Fibroblast of skin of left quadriceps (primary cell): ENCODE results near the gene INCA1.

Experiments
- DNase-seq, 2 experiments: peaks; one replicate each; pipeline ENCODE4 v3.0.0-alpha.2; 2013; ENCODE audit warnings: low read depth in 2 of 2

Gene INCA1

DNA sequence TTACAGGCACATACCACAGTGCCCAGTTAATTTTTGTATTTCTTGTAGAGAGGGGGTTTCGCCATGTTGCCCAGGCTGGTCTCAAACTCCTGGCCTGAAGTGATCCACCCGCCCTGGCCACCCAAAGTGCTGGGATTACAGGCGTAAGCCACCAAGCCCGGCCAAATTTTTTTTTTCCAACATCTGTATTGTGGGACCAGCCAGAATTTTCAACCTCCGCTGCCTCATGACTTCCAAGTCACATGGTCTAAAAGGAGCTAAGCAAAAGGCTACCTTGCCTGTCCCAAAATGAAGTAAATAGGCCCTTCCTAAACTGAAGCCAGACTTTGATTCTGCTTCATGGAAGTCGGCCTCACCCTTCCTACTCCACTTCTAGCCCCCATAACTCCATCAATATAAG, 25.5 kb downstream of the INCA1 start:
- DNase-seq, result no peak

DNA sequence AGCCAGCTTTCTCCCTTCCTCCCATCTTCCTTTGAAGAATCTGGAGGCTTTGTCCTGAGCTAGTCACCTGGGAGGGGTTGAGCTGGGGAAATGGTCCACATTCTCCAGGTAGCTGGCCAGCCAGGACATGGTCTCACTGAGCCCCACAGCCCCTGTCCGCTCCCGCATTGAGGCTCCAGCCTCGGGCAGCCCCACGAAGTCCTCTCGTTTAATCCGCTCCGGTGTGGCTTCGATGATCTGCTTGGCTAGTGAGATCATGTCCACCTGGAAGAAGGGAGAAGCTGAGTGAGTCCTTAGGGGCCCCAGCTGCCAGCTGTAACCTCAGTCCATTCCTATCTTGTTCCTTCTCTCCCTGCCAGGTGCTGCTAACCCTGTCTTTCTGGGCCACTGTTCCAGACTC, 27.0 kb downstream of the INCA1 start:
- DNase-seq, result no peak

DNA sequence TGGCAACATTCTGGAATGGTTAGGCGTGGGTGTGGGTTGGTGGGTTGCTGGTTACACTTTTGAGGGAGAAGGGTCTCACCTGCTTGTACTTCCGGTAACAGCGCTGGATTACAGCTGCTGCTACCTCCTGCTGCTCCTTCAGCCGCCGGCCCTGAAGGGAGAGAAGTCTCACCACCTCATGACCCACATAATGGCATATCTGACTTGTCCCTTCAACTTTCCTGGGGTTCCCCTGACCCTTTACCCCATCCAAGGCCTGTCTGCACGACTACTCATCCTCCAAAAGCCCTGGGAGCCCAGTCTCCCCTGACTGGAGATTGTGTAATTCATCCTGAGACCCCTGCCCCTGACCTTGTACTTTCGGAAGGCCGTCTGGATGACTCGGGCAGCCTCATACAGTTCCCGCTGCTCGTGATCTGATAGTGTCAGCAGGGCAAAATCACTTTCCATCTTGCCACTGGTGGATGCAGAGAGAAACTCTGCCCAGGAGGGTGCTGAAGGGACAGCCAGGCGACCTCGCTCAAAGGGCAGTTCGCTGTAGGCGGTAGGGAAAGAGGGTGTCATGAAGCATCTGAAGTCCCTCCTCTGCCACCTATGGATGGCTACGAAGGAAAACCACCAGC, 27.7 kb downstream of the INCA1 start:
- DNase-seq, result no peak

DNA sequence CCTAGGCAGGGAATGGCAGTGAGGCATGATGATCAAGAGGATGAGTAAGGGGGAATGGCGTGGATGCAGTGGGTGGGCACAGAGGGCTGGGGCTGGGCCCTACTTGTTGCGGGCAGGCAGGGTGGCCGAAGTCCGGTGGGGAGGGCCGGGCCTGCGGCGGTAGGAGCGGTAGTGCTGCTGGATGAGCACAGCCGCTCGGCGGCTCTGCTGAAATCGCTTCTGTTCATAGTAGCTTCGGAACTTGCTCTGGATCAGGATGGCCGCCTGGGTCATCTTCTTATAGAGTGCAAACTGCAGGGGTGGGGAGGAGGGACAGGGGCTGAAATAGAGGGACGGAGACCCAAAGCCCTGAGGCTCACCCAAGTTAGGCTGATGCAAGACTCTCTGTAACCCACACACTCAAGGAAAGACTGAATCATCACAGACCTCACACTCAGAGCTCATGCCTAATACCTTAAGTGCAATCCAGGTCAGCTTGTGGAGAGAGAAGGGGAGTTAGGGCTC, 28.2 kb downstream of the INCA1 start:
- DNase-seq, result peak; percentile 86 to 89

DNA sequence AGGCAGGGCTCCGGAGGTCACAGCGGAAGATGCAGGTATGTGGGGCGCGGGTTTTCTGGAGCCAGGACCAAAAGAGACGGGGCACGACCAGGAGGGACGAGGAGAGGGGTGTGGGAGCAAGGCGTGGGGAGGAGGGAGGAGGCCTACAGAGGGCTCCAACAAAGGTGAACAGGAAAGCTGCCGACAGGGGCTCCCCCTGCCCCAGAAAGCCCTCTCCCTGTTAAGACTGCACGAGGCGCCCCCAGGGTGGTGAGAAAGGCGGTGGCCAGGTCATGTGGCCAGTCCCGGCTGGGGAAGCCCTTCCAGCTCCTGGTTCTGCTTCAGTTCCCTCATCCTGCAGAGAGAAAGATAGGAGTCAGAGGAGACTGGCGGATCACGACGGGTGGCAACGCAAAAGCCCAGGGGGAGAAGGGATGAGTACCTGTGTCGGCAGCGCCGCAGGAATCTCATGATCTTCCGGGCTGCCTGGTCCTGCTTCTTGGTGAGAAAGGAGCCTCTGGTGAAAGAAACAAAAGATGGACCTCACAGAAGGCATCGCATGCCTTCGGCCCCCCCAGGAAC, 28.8 kb downstream of the INCA1 start:
- no peak for DNase-seq

DNA sequence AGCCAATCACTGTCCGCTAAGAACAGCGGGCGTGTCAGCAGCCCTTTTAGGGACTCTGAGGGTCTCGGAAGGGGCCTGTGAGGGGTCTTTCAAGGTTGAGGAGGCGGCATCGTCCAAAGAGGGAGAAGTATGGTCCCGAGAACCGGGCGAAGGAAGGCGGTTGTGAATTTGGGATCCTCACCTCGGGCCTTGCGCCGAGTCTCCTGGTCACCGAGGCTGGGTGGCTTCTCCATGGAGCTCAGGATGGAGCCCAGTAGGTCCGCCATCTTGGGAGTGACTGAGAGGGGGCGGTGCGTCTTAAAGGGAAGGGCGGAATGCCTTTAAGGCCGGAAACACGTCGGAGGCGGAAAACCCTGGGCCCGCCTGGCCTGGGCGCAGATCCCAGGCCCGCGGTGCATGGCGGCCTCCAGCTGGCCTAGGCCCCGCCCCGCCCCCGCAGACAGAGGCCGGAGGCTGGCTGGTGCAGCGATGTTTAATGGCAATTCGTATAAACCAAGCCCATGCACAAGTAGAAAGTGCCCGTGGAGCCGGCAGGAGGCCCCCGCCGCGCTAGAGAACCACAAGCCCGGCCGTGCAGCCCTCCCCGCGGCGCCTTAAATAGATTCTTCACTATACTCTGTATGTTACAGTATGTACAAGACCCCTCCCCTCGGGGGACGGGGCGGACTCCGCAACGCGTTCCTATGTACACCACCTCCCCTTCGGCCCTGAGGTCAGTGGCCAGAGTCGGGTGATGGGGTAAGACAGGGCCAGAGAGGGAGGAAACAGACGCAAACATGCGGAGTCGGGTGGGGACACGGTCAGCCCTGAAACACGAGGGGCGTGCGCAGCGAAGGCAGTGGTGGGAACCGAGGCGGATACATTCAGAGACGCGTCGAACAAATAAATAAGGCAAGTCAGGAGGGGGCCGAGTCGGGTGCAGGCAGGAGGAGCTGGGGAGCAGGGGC, 29.5 kb downstream of the INCA1 start, which contains the start of gene SPAG7:
SPAG7 (minus strand) TSS at position 279 of the 947 bp plus-strand sequence; CDS start at position 266, 13 bp downstream.
- DNase-seq, result peak; percentile 95

DNA sequence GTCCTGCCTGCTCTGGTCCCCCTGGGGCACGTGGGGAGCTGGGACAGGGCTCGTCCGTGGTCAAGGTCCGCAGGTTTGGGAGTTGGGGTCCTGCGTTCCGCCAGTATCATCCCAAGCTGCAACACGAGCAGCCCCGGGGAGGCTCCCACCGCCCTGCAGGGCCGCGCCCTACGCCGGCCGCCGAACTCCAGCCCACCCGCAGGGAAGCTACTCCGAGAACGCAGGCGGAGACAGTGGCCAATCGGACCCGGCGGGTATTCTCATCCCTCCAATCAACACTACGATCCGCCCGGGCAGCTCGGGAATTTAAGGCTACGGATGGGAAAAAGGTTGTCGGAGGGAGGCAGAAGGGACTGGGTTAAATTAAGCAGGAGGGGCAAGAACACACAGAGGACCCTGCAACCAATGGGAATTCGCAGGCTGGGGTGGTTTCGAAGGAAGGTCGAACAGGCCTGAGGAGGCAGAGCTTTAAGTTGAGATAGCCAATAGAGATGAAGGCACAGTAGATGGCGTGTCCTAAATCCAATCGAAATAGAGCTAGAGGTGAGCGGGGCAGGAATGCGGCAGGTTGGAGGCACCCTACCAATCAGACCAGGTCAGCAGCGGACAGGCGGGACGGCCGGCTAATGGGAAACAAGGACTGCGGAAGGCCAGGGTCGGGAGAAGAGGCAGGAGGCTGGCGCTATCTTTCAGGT, 30.3 kb downstream of the INCA1 start:
- DNase-seq, result peak; percentile 99

DNA sequence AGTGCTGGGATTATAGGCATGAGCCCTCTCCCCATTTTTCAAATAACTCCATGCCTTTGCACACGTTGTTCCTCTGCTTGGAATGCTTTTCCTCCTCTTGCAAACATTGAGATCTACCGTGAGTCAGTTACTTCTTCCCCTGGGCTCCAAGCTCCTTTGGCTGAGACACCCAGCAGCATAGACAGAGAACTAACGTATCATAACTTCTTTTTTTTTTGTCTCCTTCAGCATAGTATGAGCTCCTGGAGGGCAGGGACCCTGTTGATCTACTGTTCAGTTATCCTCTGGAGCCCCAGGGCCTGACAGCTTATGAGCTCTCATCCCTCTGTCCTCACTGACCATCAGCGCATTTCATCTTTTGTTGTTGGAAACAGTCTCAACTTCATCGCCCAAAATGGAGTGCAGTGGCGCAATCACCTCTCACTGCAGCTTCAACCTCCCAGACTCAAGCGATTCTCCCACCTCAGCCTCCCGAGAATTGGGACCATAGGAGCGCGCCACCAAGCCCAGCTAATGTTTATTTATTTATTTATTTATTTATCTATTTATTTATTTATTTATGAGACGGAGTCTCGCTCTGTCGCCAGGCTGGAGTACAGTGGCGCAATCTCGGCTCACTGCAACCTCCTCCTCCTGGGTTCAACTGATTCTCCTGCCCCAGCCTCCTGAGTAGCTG, 31.9 kb downstream of the INCA1 start:
- no peak for DNase-seq

DNA sequence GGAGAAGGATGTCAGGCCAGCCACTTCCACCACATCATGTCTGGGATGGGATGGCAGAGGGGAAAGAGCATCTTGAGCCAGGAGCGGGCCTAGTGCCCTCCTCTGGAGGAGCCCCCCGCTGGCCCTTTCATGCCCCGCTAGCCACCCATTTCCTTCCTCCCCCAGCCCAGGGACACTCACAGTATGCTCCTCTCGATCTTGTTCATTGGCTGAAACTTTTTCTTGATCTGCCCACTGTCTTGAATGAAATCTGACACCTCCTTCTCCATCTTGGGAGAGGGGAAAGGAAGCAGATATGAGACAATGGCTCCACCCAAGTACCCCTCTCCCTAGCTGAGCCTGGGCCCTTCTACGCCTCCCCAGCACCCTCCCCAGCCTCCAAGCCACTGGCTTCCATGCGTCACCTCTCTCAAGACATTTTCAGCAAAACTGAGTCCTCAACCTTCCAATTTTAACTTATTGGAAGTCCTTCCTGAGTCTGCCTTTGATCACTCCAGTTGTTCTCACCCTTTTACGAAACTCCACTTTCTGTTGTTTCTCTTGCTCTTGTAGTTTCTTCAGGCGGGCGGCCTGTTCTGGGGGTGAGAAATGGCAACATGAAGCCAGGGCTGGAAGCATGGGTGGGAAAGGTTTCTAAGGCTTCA, 36.9 kb downstream of the INCA1 start:
- no peak for DNase-seq

DNA sequence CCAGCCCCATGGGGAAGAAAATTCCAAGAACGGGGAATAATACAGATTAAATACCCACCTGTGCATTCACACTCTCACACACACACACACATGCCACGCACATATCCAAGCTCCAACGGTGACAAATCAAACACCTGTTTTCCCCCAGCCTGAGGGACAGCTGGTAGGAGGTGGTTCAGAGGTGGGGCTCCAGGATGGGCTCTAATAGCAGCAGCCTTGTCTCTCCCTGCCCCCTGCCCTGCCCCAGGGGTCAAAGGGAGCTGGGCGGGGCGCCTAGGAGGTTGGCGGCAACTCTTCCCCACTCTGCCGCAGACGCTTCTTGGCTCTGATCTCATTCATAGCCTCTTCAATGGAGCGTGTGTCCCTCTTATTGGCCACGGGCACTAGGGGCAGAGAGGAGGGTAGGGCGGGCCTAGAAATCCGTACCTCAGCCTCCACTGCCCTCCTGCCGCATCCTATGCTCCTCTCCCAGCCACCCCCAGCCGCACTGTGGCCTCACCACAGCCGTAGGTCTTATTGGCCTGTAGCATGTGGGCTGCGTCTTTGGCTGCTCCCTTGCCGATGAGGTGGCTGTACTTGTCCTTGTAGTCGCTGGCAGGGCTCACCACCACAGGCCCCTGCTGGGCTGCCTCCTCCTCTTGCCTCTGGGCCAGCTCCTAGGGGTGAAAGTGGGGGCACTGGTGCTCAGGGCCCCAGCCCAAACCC, 37.9 kb downstream of the INCA1 start:
- no peak for DNase-seq

DNA sequence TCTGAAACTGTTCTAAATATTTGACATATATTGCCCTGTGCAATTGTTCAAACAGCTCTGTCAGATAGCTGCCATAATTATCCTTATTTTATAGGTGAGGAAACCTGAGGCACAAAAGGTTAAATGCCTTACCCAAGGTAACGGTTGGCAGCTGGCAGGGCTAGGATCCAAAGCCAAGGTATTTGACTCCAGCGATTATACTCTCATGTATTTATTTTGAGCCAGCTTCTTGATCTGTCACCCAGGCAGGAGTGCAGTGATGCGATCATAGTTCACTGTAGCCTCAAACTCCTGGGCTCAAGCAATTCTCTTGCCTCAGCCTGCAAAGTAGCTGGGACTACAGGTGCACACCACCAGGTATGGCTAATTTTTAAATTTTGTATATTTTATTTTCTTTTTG, 39.2 kb downstream of the INCA1 start:
- no peak for DNase-seq

DNA sequence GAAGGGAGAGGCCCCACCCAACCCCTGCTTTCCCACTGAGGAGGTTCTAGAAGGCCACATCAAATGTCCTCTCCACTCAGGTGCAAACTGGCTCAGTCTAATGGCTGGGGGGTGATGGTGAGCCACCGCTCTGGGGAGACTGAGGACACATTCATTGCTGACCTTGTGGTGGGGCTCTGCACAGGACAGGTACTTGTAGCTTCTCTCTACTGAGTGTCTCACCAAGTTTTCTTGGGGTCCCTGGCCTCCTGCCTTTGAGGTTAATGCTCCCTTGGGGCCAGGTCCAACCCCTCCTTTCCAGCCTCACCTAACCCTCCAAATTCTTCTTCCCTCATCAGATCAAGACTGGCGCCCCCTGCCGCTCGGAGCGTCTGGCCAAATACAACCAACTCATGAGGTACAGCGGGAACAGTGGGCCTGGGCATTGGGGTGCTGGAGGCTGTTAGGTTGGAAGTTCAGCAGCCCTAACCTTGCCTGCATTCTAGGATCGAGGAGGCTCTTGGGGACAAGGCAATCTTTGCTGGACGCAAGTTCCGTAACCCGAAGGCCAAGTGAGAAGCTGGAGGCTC, 40.7 kb downstream of the INCA1 start:
- no peak for DNase-seq

DNA sequence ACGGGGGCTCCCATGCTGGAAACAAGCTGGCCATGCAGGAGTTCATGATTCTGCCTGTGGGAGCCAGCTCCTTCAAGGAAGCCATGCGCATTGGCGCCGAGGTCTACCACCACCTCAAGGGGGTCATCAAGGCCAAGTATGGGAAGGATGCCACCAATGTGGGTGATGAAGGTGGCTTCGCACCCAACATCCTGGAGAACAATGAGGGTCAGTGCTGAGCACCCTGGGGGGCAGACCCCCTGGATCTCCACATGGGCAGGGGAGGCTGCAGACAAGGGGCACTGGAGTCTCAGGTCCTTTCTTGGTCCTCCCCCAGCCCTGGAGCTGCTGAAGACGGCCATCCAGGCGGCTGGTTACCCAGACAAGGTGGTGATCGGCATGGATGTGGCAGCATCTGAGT, 42.2 kb downstream of the INCA1 start:
- no peak for DNase-seq

DNA sequence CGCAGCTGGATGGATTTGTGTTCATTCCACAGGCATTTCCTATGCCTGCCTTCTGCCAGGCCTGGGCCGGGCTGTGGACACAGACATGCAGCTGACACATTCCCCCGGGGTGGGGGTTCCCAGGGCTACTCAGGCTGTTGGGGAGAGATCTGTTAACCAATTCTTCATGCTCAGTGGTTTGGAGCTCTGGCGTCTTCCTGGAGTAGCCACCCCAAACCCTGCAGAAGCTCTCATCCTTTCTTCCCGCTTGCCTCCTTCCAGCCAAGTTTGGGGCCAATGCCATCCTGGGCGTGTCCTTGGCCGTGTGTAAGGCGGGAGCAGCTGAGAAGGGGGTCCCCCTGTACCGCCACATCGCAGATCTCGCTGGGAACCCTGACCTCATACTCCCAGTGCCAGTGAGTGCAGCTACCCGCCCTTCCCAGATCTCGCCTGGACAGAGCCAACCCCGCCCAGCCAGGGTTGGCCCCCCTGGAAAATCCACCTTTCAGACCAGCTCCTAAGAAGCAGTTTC, 43.8 kb downstream of the INCA1 start:
- DNase-seq, result no peak

DNA sequence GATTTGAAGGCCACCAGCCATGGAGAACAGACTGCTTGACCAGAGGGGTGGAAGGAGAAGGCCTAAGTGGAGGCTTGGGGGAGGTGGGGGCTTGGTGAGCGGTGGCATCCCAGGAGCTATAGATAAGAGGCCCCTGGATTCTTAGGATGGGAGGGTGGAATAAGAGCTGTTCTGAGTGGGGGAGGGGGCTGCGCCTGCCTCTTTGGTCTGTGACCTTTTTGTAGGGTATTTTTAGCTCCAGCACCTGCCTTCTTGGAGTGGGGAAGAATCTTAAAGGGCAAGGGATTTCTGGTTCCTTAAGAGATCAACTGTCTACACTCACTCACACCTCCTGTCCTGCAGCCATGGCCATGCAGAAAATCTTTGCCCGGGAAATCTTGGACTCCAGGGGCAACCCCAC, 45.8 kb downstream of the INCA1 start:
- no peak for DNase-seq

DNA sequence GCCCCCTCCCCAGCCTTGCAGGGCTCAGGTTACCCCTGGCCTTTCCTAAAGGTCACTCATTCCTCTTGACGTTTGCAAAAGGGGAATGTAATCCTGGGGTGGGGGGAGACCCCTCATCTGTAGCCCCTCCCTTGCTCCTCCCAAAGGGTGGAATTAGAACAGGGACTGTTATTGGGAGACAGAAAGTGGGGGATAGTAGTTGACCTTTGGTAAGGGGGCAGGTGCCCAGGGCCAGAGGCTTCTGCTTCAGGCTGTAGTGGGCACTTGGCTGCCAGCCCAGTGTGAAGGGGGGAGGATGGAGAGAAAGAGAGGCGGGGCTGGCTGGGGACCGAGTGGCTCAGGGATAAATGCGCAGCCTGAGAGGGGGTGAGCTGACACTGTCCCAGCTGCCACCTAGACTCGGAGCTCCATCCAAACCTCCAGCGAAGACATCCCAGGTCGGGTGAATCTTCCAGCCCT, 46.5 kb downstream of the INCA1 start, which contains the start of gene ENO3:
ENO3 (plus strand) TSS at position 374 of the 459 bp plus-strand sequence. CDS start 711 bp downstream, outside the sequence.
- DNase-seq, result no peak

DNA sequence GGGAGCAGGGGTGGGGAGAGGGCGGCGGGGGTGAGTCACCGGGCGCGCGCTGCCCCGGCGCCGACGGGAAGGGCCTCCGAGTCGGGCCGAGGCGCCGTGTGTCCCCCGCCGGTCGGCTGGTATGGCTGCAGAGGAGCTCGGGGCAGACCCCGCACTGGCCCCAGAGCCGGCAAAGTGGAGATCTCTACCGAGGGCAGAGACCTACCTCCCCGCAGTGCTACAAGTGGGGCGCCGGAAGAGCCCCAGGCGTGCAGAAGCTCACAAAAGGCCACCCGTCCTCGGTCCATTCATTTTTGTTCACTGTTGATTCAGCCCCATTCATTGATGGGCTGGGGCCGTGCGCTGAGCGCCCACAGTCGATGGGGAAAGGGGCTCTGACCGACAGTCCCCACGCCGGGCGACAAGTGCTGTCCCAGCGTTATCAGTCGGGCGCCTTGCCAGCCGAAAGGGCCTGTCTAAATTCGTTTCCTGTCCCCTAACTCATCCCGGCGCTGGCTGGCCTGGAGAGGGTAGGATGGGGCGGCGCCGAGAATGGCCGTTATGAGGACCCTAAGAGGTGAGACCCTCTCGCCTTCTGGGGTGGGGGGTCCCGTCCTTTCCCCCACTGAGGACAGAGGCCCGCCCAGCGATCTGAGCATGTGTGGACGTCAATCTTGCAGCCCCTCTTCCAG, 47.1 kb downstream of the INCA1 start:
- no peak for DNase-seq

DNA sequence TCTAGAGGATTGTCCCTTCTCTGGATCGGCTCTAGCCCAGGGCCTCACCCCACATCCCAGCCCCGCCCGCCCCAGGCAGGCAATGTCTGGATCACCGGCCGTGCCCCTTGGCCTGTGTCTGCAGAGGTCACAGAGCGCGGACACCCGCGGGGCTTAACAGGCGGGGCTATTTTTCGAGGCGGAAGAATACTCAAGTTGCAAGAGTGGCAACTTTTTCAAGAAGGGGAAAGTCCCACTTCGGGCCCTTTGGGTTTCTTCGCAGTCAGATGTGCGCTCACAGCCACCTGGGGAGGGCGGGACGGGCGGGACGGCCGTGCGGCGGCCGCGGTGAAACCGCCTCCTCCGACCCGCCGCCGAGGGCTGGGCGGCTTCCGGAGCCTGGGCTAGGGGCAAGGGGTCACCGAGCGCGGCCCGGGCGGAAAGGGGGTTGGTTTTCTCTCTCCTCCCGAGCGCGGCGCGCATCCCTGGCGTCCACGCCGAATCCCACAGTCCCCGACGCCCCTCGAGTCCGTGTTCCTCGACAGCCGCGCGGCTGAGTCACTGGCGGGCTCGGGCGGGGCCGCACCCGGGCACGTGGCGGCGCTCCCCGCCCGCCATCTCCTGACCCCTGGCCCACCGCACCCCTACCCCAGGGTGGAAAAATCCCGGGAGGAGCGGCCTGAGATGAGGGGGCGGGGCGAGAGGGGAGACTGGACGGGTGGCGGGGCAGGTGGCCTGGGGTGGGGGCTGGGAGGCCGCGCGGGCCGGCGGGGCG, 47.8 kb downstream of the INCA1 start:
- DNase-seq, result peak in 1 of 2 experiments; percentile 24
